Endodermal cell (in vitro differentiated cells): ENCODE measurements around the gene CSNK2A1. TPM values are rescaled to one million over a fixed set of nuclear protein-coding genes. Genes with fewer than 3 reads are reported as not detected.
"Not testable (repeated sequence)": the region's sequence is repeated elsewhere in the genome, so short reads cannot be mapped to it uniquely, and the experiment has no call there.

Source experiments
- DNase-seq: peaks from one replicate; pipeline ENCODE4 v3.0.0-alpha.2; 2017
- H3K27ac ChIP-seq: 2 replicates; pipeline ENCODE4 v1.5.1; 2013; ENCODE audit warnings: mild to moderate bottlenecking, low read depth, low read length, moderate library complexity
- H3K27me3 ChIP-seq: 2 replicates; pipeline ENCODE4 v1.6.1; 2013; ENCODE audit warnings: mild to moderate bottlenecking, low read length, moderate library complexity; ENCODE audit not compliant: insufficient read depth, control insufficient read depth, poor library complexity, severe bottlenecking
- H3K36me3 ChIP-seq: 2 replicates; pipeline ENCODE4 v1.7.0; 2013; ENCODE audit warnings: mild to moderate bottlenecking, low read length, moderate library complexity; ENCODE audit not compliant: control insufficient read depth, insufficient read depth
- H3K4me1 ChIP-seq: one replicate; pipeline ENCODE4 v1.7.0; 2013; ENCODE audit warnings: low read length; ENCODE audit not compliant: control insufficient read depth, insufficient read depth
- H3K4me3 ChIP-seq: 2 replicates; pipeline ENCODE4 v1.5.1; 2013; ENCODE audit warnings: mild to moderate bottlenecking, low read length, moderate library complexity
- H3K9ac ChIP-seq: 2 replicates; pipeline ENCODE4 v1.6.1; 2013; ENCODE audit warnings: mild to moderate bottlenecking, low read length, moderate library complexity; ENCODE audit not compliant: poor library complexity, severe bottlenecking; ENCODE audit errors: extremely low read depth
- H3K9me3 ChIP-seq: 2 replicates; pipeline ENCODE4 v1.6.1; 2013; ENCODE audit warnings: mild to moderate bottlenecking, low read length, moderate library complexity; ENCODE audit not compliant: control insufficient read depth
- H3K27ac Mint-ChIP-seq: 2 replicates; pipeline ENCODE4 v1.8.0; 2020; ENCODE audit warnings: mixed read lengths
- H3K27me3 Mint-ChIP-seq: 2 replicates; pipeline ENCODE4 v1.8.0; 2021; ENCODE audit warnings: mild to moderate bottlenecking, mixed read lengths; ENCODE audit not compliant: insufficient read depth
- H3K36me3 Mint-ChIP-seq: 2 replicates; pipeline ENCODE4 v1.8.0; 2020; ENCODE audit warnings: low read depth, mixed read lengths
- H3K4me1 Mint-ChIP-seq: 2 replicates; pipeline ENCODE4 v1.8.0; 2020; ENCODE audit warnings: mixed read lengths
- H3K4me3 Mint-ChIP-seq: 2 replicates; pipeline ENCODE4 v1.8.0; 2020; ENCODE audit warnings: mild to moderate bottlenecking, moderate library complexity, mixed read lengths
- H3K9me3 Mint-ChIP-seq: 2 replicates; pipeline ENCODE4 v1.8.0; 2020; ENCODE audit warnings: mild to moderate bottlenecking, mixed read lengths
- WGBS, 2 experiments: methylation state at CpG; one replicate each; pipeline versions ENCODE4 v1.1.5 to v1.1.7; 2013; ENCODE audit warnings: missing lambda C conversion rate in 2 of 2, mixed read lengths in 1 of 2; ENCODE audit not compliant: insufficient coverage in 1 of 2, insufficient read length in 1 of 2; 5-methylcytosine and 5-hydroxymethylcytosine counted together
- total RNA-seq, 2 donors: library from RNA; stranded (reverse); fragmentation: NEBNext Ultra II Directional in 1 of 2; extraction: Animal tissue kit (Norgen Biotek cat#: 25700) in 1 of 2; gene quantifications; 2 replicates in 1 of 2; 3 replicates in 1 of 2; pipeline ENCODE4 v1.2.1, GENCODE V29; 2021
- TF ChIP-seq, protein P1 (sequence below): fragments of 200-600 bp; sonication (generic); conservative IDR thresholded peaks from 2 replicates; pipeline ENCODE4 v1.5.0; 2021; ENCODE audit warnings: antibody characterized with exemption, mild to moderate bottlenecking

CSNK2A1 gene
- total RNA-seq, 2 donors from 2014 or later, result 202 to 239 TPM

- Histone ChIP-seq H3K27ac (no peak overlapping the region), H3K9me3 (no peaks in the 10 kb centered on the region), H3K27me3 (no peaks in the 10 kb centered on the region), H3K9ac (no peak overlapping the region), H3K4me1 (no peaks in the 10 kb centered on the region), H3K4me3 (no peak overlapping the region), H3K36me3 (no peaks in the 10 kb centered on the region)
- Mint-ChIP-seq H3K36me3 (no peaks in the 10 kb centered on the region), H3K27ac (no peak overlapping the region), H3K4me1 (peaks cover 5% of the 10 kb centered on the region), H3K27me3 (peaks cover 1% of the 10 kb centered on the region), H3K9me3 (no peaks in the 10 kb centered on the region), H3K4me3 (no peak overlapping the region)
- WGBS, 2 experiments, result 88 to 94% methylated on average over 2 to 8 of the region's 8 CpGs
- TF ChIP-seq, protein P1, sequence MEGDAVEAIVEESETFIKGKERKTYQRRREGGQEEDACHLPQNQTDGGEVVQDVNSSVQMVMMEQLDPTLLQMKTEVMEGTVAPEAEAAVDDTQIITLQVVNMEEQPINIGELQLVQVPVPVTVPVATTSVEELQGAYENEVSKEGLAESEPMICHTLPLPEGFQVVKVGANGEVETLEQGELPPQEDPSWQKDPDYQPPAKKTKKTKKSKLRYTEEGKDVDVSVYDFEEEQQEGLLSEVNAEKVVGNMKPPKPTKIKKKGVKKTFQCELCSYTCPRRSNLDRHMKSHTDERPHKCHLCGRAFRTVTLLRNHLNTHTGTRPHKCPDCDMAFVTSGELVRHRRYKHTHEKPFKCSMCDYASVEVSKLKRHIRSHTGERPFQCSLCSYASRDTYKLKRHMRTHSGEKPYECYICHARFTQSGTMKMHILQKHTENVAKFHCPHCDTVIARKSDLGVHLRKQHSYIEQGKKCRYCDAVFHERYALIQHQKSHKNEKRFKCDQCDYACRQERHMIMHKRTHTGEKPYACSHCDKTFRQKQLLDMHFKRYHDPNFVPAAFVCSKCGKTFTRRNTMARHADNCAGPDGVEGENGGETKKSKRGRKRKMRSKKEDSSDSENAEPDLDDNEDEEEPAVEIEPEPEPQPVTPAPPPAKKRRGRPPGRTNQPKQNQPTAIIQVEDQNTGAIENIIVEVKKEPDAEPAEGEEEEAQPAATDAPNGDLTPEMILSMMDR, result no peak
- DNase-seq, result no peak
Observed at GRCh38 chr20:584161-584970, 40.8 kb upstream of the CSNK2A1 start.

DNA sequence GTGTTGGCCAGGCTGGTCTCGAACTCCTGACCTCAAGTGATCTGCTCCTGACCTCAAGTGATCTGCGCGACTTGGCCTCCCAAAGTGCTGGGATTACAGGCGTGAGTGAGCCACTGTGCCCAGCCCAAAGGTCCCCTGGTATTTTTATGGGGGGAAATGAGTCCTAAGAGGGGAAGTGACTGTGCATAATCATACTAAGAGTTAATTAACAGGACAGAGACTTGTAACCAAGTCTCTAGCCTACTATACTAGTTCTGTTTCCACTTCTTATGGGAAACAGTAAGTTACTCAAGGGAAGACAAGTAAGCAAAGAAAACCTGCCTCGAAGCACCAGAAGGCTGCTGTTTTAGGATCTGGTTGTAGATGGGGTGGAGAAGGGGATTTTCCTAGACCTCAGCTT, 38.6 kb upstream of the CSNK2A1 start:
- Mint-ChIP-seq H3K4me1 (peaks cover 7% of the 10 kb centered on the region), H3K36me3 (no peaks in the 10 kb centered on the region), H3K27me3 (peaks cover 1% of the 10 kb centered on the region), H3K4me3 (no peak overlapping the region), H3K27ac (peak overlapping the region; percentile 70), H3K9me3 (no peaks in the 10 kb centered on the region)
- no peaks in the 10 kb centered on the region for H3K36me3 ChIP-seq
- H3K27ac ChIP-seq, result no peak overlapping the region
- no peaks in the 10 kb centered on the region for H3K9me3 ChIP-seq
- DNase-seq, result no peak
- WGBS, 2 experiments, result 92 to 95% methylated on average over 3 to 5 of the region's 5 CpGs
- H3K4me1 ChIP-seq, result no peaks in the 10 kb centered on the region
- H3K4me3 ChIP-seq, result no peak overlapping the region
- TF ChIP-seq, protein P1, result no peak
- no peaks in the 10 kb centered on the region for H3K27me3 ChIP-seq
- no peak overlapping the region for H3K9ac ChIP-seq

DNA sequence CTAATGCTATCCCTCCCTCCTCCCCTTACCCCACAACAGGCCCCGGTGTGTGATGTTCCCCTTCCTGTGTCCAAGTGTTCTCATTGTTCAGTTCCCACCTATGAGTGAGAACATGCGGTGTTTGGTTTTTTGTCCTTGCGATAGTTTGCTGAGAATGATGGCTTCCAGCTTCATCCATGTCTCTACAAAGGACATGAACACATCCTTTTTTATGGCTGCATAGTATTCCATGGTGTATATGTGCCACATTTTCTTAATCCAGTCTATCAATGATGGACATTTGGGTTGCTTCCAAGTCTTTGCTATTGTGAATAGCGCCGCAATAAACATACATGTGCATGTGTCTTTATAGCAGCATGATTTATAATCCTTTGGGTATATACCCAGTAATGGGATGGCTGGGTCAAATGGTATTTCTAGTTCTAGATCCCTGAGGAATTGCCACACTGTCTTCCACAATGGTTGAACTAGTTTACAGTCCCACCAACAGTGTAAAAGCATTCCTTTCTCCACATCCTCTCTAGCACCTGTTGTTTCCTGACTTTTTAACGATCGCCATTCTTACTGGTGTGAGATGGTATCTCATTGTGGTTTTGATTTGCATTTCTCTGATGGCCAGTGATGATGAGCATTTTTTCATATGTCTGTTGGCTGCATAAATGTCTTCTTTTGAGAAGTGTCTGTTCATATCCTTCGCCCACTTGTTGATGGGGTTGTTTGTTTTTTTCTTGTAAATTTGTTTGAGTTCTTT, 35.5 kb upstream of the CSNK2A1 start:
- not testable (repeated sequence) for H3K27ac Mint-ChIP-seq, H3K4me3 Mint-ChIP-seq, H3K9me3 ChIP-seq, H3K4me3 ChIP-seq, H3K4me1 ChIP-seq, H3K27ac ChIP-seq, H3K9me3 Mint-ChIP-seq, DNase-seq, H3K27me3 ChIP-seq, H3K36me3 ChIP-seq, H3K27me3 Mint-ChIP-seq, H3K36me3 Mint-ChIP-seq, H3K9ac ChIP-seq
- 97 to 100% methylated on average over 1 to 3 of the region's 8 CpGs for WGBS, 2 experiments
- H3K4me1 Mint-ChIP-seq, result peaks cover 24% of the 10 kb centered on the region
